ENCODE measurements around the gene NOVA2. TPM values are rescaled to one million over a fixed set of nuclear protein-coding genes. Genes with fewer than 3 reads are reported as not detected.

Gene NOVA2
- total and polyA plus RNA-seq, 2 of the 8 experiments (the other 6 are each of a cell fraction or from before 2014, with no cell fraction given): 3.2 to 24.6 TPM

GRCh38 chr19:45918721-45919120, 54.9 kb downstream of the NOVA2 start (continued):
- TF ChIP-seq CHD1 (IDR thresholded peaks at IDR 0.05; ENCODE audit: low read depth, low read length) (no peak), KDM1A (IDR thresholded peaks at IDR 0.05; ENCODE audit: borderline replicate concordance, low read length) (no peak), TCF12 (IDR thresholded peaks at IDR 0.05; ENCODE audit: low read depth, low read length) (no peak), PHF8 (conservative IDR thresholded peaks at IDR 0.05; ENCODE audit: low read depth, low read length) (no peak)
